Loucy (cell line): ENCODE results near the gene IGDCC3.

ENCODE experiments used
- EZH2phosphoT487 ChIP-seq: fragments of 200-600 bp; IDR thresholded peaks from 2 replicates; pipeline ENCODE4 v1.6.1; 2018; ENCODE audit warnings: antibody characterized with exemption, mild to moderate bottlenecking, moderate library complexity, borderline replicate concordance
- TF ChIP-seq, protein P1 (sequence below): fragments of 200-600 bp; sonication (generic); conservative IDR thresholded peaks from 2 replicates; pipeline ENCODE4 v1.5.1; 2014; ENCODE audit warnings: mild to moderate bottlenecking, antibody characterized with exemption, low read length

DNA sequence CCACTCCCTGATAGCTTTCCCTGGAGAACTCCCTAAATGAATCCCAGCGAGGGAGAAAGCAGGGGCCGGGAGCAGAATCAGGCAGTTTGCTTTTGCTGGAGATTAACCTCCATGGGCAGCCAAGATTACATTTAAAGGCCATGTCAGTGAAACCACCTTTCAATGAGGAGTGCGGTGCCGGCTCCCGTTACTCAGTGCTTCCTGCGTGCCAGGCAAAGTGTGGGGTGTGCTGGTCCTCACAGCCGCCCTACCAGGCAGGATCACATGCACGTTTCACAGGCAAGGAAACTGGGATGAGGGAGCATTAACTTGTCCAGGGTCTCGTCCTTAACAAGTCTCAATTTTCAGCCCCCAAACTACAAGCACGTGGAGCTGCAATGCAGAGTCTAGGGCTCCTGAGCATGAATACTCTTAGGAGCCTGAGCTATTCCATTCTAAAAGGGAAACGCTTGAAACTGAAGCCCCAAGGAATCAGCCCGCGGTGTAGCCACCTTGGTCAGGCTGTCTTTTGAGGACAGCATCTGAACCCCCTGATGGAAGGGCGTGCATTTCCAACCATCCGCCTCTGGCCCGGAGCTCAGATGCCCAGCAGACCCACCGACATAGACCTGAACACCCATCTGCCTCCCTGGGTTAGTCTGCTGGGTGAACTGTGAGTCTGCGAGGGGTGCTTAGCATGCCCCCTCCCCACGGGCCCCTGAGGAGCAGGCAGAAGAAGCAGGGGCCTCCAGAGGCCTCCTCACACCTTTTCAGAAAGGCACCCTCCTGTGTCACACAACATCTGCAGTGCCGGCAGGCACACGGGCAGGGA is 5.6 kb downstream of the IGDCC3 start:
- TF ChIP-seq, protein P1, sequence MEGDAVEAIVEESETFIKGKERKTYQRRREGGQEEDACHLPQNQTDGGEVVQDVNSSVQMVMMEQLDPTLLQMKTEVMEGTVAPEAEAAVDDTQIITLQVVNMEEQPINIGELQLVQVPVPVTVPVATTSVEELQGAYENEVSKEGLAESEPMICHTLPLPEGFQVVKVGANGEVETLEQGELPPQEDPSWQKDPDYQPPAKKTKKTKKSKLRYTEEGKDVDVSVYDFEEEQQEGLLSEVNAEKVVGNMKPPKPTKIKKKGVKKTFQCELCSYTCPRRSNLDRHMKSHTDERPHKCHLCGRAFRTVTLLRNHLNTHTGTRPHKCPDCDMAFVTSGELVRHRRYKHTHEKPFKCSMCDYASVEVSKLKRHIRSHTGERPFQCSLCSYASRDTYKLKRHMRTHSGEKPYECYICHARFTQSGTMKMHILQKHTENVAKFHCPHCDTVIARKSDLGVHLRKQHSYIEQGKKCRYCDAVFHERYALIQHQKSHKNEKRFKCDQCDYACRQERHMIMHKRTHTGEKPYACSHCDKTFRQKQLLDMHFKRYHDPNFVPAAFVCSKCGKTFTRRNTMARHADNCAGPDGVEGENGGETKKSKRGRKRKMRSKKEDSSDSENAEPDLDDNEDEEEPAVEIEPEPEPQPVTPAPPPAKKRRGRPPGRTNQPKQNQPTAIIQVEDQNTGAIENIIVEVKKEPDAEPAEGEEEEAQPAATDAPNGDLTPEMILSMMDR, result no peak
- no peak for TF ChIP-seq EZH2phosphoT487
